ENCODE measurements around the gene ERF.

DNA sequence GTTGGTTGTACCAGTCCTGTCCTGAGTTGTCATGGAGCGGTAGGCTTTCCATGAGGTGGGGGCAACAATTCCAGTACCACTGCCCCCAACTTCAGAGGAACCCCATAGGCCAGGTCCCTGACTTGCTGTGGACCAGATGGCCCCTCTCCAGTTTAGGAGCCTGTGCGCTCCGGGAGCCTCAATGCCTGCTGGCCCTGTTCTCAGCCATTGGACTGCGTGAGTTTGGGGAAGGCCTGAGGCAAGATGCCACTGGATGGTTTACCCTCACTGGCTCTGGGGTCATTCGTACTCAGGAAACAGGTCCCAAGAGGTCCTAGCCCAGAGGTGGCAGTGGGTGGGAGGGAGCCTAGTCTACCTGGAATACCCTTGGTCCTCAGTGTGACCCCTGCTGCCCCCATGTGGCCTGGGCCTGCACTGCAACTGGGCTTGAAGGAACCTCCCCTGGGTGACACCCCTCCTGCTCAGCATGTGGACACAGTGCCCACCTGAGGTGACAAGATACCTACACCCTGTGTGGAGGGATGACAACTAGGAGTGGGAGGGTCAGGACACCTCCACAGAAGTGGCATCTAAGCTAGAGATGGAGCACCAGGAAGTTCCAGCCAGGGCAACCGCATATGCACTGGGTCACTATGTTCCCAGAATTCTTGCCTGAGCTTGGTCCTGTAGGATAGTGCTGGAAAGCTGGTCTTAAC lies 41.0 kb upstream of the ERF start:
- TF ChIP-seq CTCF (IDR thresholded peaks at IDR 0.05; ENCODE audit: extremely low read depth in 1 of 2, insufficient read depth in 1 of 2, low read depth in 1 of 2, low read length in 2 of 2) (peak; percentile 92 to 97), EZH2 (IDR thresholded peaks at IDR 0.05; ENCODE audit: borderline replicate concordance, low read depth, low read length, severe bottlenecking) (no peak), POLR2AphosphoS5 (IDR thresholded peaks at IDR 0.05; ENCODE audit: insufficient read depth, low read depth, low read length) (no peak), POLR2A (IDR thresholded peaks at IDR 0.05; ENCODE audit: low read depth, low read length) (no peak), MYC (IDR thresholded peaks at IDR 0.05; ENCODE audit: low read depth, low read length) (no peak), FOS (IDR thresholded peaks at IDR 0.05; ENCODE audit: borderline replicate concordance, insufficient read depth, low read length) (no peak), JUN (IDR thresholded peaks at IDR 0.05; ENCODE audit: borderline replicate concordance, insufficient read depth, insufficient read length, low read depth) (no peak), GATA2 (IDR thresholded peaks at IDR 0.05; ENCODE audit: insufficient read depth, insufficient read length, low read depth, low read length) (no peak)
